HFF-Myc (cell line): ENCODE results near the gene SCN3A.

Experiments
- DNase-seq: peaks from one replicate; pipeline ENCODE4 v3.0.0-alpha.2; 2011; ENCODE audit warnings: low read depth; ENCODE audit errors: extremely low read depth
- H3K4me3 ChIP-seq: replicated peaks from 2 replicates; pipeline ENCODE4 v1.5.1; 2011; ENCODE audit warnings: low read depth, mild to moderate bottlenecking, control low read depth, low read length
- CTCF ChIP-seq: IDR thresholded peaks from 2 replicates; pipeline ENCODE4 v1.5.1; 2012; ENCODE audit warnings: mild to moderate bottlenecking, low read depth, low read length, control low read depth; ENCODE audit errors: missing control alignments

SCN3A gene

GRCh38 chr2:165120740-165121467 is 82.9 kb downstream of the SCN3A start:
- no peak for DNase-seq
- TF ChIP-seq CTCF: no peak

GRCh38 chr2:165115258-165115657 is 88.6 kb downstream of the SCN3A start:
- TF ChIP-seq CTCF: no peak
- DNase-seq: no peak
- no peak overlapping the region for H3K4me3 ChIP-seq

More at GRCh38 chr2:165120740-165121467, 82.9 kb downstream of the SCN3A start:
- no peak overlapping the region for H3K4me3 ChIP-seq

- DNase-seq: no peak
- no peak overlapping the region for H3K4me3 ChIP-seq
- TF ChIP-seq CTCF: no peak
Observed at GRCh38 chr2:165114346-165114939, 89.4 kb downstream of the SCN3A start.

GRCh38 chr2:165113414-165113813 is 90.4 kb downstream of the SCN3A start:
- DNase-seq: no peak
- H3K4me3 ChIP-seq: no peak overlapping the region
- no peak for TF ChIP-seq CTCF

GRCh38 chr2:165112789-165113188 is 91.1 kb downstream of the SCN3A start:
- no peak for DNase-seq
- TF ChIP-seq CTCF: no peak
- H3K4me3 ChIP-seq: no peak overlapping the region

GRCh38 chr2:165112133-165112573 is 91.7 kb downstream of the SCN3A start:
- H3K4me3 ChIP-seq: no peak overlapping the region
- DNase-seq: no peak
- TF ChIP-seq CTCF: no peak
